ENCODE measurements around the gene FGF7.
A peak's percentile ranks its signal among the peaks of the same experiment; 100 is the strongest.
"Not testable (repeated sequence)": the region's sequence is repeated elsewhere in the genome, so short reads cannot be mapped to it uniquely, and the experiment has no call there.

Gene FGF7

GRCh38 chr15:49438962-49439631 lies 16.1 kb downstream of the FGF7 start:
- no peak for DNase-seq (ENCODE audit: low read depth in 2 of 2)

- no peak for DNase-seq (ENCODE audit: low read depth in 2 of 2)
These were observed 16.8 kb downstream of the FGF7 start for GRCh38 chr15:49439678-49440395.

GRCh38 chr15:49441356-49441755 lies 18.3 kb downstream of the FGF7 start:
- no peak for DNase-seq (ENCODE audit: low read depth in 2 of 2)

GRCh38 chr15:49441816-49442215 lies 18.8 kb downstream of the FGF7 start:
- DNase-seq (ENCODE audit: low read depth in 2 of 2), result no peak

GRCh38 chr15:49452595-49452994 lies 29.6 kb downstream of the FGF7 start:
- DNase-seq (ENCODE audit: low read depth in 2 of 2), result no peak

- no peak for DNase-seq (ENCODE audit: low read depth in 2 of 2)
These were observed 33.1 kb downstream of the FGF7 start for GRCh38 chr15:49456166-49456565.

- DNase-seq (ENCODE audit: low read depth in 2 of 2), result no peak
These were observed 35.1 kb downstream of the FGF7 start for GRCh38 chr15:49458145-49458544.

- no peak for DNase-seq (ENCODE audit: low read depth in 2 of 2)
These were observed 37.4 kb downstream of the FGF7 start for GRCh38 chr15:49460411-49460941.

GRCh38 chr15:49462232-49462844 lies 39.3 kb downstream of the FGF7 start:
- no peak for DNase-seq (ENCODE audit: low read depth in 2 of 2)

GRCh38 chr15:49464522-49464921 lies 41.5 kb downstream of the FGF7 start:
- no peak for DNase-seq (ENCODE audit: low read depth in 2 of 2)

GRCh38 chr15:49466119-49466518 lies 43.1 kb downstream of the FGF7 start:
- no peak for DNase-seq (ENCODE audit: low read depth in 2 of 2)

GRCh38 chr15:49467746-49468480 lies 44.9 kb downstream of the FGF7 start:
- DNase-seq (ENCODE audit: low read depth in 2 of 2), result no peak

GRCh38 chr15:49468481-49468839 lies 45.4 kb downstream of the FGF7 start:
- DNase-seq (ENCODE audit: low read depth in 2 of 2), result no peak

GRCh38 chr15:49471248-49471647 lies 48.2 kb downstream of the FGF7 start:
- peak in 1 of 2 donors; percentile 7 for DNase-seq (ENCODE audit: low read depth in 2 of 2)

GRCh38 chr15:49471733-49472132 lies 48.7 kb downstream of the FGF7 start:
- no peak for DNase-seq (ENCODE audit: low read depth in 2 of 2)

- no peak for DNase-seq (ENCODE audit: low read depth in 2 of 2)
These were observed 49.3 kb downstream of the FGF7 start for GRCh38 chr15:49472338-49472737.

GRCh38 chr15:49473031-49473430 lies 50.0 kb downstream of the FGF7 start:
- DNase-seq (ENCODE audit: low read depth in 2 of 2), result no peak

- DNase-seq (ENCODE audit: low read depth in 2 of 2), result not testable (repeated sequence)
These were observed 55.0 kb downstream of the FGF7 start for GRCh38 chr15:49478021-49478420.

- DNase-seq (ENCODE audit: low read depth in 2 of 2), result not testable (repeated sequence)
These were observed 55.9 kb downstream of the FGF7 start for GRCh38 chr15:49478982-49479381.

GRCh38 chr15:49485401-49485800 lies 62.4 kb downstream of the FGF7 start:
- DNase-seq (ENCODE audit: low read depth in 2 of 2), result not testable (repeated sequence)

- DNase-seq (ENCODE audit: low read depth in 2 of 2), result no peak
These were observed 67.9 kb downstream of the FGF7 start for GRCh38 chr15:49490966-49491365.

- no peak for DNase-seq (ENCODE audit: low read depth in 2 of 2)
These were observed 69.1 kb downstream of the FGF7 start for GRCh38 chr15:49492151-49492550.
